IPS-20b (cell line): ENCODE data around the gene PPP4R1.

ENCODE experiments used
- H3K27ac ChIP-seq: one replicate; pipeline ENCODE4 v1.5.1; 2013; ENCODE audit warnings: low read length
- H3K27me3 ChIP-seq: 2 replicates; pipeline ENCODE4 v1.6.1; 2013; ENCODE audit warnings: mild to moderate bottlenecking, low read length, inconsistent platforms; ENCODE audit not compliant: insufficient read depth
- H3K36me3 ChIP-seq: 2 replicates; pipeline ENCODE4 v1.6.1; 2013; ENCODE audit warnings: low read depth, mild to moderate bottlenecking, inconsistent platforms, low read length, moderate library complexity; ENCODE audit not compliant: insufficient read depth
- H3K4me1 ChIP-seq: 2 replicates; pipeline ENCODE4 v1.6.1; 2013; ENCODE audit warnings: mild to moderate bottlenecking, control low read depth, inconsistent platforms, low read length, moderate library complexity; ENCODE audit not compliant: insufficient read depth
- H3K4me3 ChIP-seq: 2 replicates; pipeline ENCODE4 v1.5.1; 2013; ENCODE audit warnings: mild to moderate bottlenecking, low read length, inconsistent platforms
- H3K9ac ChIP-seq: 2 replicates; pipeline ENCODE4 v1.6.1; 2013; ENCODE audit warnings: low read depth, mild to moderate bottlenecking, inconsistent platforms, low read length, moderate library complexity
- H3K9me3 ChIP-seq: 2 replicates; pipeline ENCODE4 v1.6.1; 2013; ENCODE audit warnings: mild to moderate bottlenecking, low read depth, low read length, inconsistent platforms; ENCODE audit not compliant: insufficient read depth

The PPP4R1 gene

DNA sequence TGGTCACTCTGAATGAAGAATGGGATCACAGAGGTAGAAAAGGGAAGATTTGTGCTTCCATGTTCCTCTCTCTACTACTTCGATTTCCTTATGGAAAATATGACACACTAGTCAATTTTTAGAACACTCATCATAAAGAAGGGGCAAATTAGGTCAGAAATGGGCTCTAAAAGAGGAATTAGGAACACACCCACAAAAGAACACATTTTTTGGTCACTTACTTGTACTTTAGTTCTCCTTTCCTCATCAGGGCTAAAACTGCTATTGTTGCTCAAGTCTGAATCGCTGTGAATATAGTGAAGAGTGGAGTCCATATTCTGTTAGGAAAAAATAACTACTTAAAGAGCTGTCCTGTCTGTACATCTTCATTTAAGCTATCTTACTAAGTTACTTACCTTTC is 52.6 kb downstream of the PPP4R1 start:
- no peaks in the 10 kb centered on the region for H3K27me3 ChIP-seq
- H3K4me3 ChIP-seq: no peak overlapping the region
- H3K9me3 ChIP-seq: no peaks in the 10 kb centered on the region
- no peaks in the 10 kb centered on the region for H3K4me1 ChIP-seq
- H3K9ac ChIP-seq: no peak overlapping the region
- peaks cover 69% of the 10 kb centered on the region for H3K36me3 ChIP-seq
- no peak overlapping the region for H3K27ac ChIP-seq

DNA sequence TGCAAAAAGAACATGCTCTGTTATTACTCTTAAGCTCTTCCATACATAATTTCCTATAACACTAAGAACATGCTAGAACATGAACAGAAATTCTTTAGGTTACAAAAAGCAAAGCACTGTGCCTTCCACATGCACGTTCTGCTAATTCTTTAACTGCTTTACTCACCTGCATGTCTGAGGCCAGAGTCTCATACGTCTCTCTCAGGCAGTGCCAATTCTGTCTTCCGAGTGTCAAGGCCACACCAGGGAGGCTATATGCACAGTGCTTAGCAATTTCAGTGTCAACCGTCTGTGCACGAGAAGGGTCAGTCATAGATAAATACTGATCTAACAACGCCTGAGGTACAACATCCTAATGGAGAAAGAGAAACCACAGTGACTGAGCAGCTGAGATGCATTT is 55.1 kb downstream of the PPP4R1 start:
- H3K27me3 ChIP-seq: no peaks in the 10 kb centered on the region

DNA sequence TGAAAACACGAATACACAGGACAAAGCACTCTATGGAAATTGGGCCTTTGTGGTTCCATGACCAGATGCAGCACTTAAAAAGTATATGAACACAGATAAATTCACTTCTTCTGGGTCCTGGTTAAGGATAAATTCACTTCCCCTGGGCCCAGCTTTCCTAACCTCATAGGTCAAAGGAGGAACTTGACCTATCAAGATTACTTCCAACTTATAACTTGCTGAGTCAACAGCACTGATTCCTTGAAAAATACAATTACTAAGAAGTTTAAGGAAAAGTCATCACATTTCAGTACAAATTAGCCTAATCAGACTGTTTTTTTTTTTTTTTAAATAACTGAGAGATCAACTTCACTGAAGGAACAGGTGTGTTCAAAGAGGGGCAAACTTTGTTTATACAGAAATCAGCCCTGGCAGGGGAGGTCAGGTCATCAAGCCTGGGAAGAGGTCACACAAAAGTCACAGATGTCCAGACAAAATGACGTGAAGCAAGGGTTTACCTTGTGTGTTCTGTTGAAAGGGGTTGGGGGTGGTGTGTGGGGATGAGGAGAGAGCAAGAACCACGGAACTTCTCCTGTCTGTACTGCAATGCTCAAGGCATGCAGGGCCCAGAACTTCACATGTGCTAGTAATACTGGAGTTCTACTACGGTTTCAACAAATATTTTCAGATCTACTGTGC is 55.8 kb downstream of the PPP4R1 start:
- Histone ChIP-seq H3K27ac (no peak overlapping the region), H3K9me3 (peaks cover under 1% of the 10 kb centered on the region; the same call in 1 of the 2 replicates), H3K36me3 (peaks cover 91% of the 10 kb centered on the region)

More for the DNA sequence above, 55.1 kb downstream of the PPP4R1 start:
- H3K36me3 ChIP-seq: peaks cover 92% of the 10 kb centered on the region
- H3K4me3 ChIP-seq: no peak overlapping the region
- H3K9ac ChIP-seq: no peak overlapping the region
- no peaks in the 10 kb centered on the region for H3K9me3 ChIP-seq
- H3K4me1 ChIP-seq: no peaks in the 10 kb centered on the region
- no peak overlapping the region for H3K27ac ChIP-seq

DNA sequence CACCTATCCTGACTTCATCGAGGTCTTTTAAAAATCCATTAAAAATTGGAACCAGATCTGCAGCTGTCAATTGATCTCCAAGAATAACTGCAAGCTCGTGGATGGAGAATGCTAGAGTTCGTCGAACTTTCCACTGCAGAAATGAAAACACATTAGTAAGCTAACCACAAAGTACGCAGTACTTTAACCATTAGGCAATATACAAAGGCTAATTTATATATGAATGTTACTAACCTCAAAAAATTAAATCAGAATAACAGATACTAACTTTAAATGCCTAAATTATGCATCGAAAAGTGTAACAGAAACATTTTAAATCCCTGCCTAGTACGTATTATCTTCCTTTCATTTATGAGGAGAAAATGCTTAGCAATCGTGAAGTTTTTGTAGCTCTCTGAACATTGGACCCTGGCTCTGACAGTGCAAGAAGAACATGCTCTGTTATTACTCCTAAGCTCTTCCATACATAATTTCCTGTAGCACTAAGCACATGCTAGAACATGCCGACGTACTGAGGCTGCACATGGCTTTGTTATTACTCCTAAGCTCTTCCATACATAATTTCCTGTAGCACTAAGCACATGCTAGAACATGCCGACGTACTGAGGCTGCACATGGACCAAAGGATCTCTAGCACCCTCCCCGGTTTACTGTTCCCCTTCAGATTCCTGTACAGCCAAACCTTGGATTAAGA is 57.0 kb downstream of the PPP4R1 start:
- H3K27me3 ChIP-seq: no peaks in the 10 kb centered on the region
- H3K9ac ChIP-seq: no peak overlapping the region
- no peak overlapping the region for H3K4me3 ChIP-seq
- no peak overlapping the region for H3K27ac ChIP-seq
- peaks cover 91% of the 10 kb centered on the region for H3K36me3 ChIP-seq
- H3K9me3 ChIP-seq: peaks cover 12% of the 10 kb centered on the region; the same call in 1 of the 2 replicates
- no peaks in the 10 kb centered on the region for H3K4me1 ChIP-seq

More for the DNA sequence above, 55.8 kb downstream of the PPP4R1 start:
- Histone ChIP-seq H3K4me1 (no peaks in the 10 kb centered on the region), H3K4me3 (no peak overlapping the region), H3K27me3 (no peaks in the 10 kb centered on the region), H3K9ac (no peak overlapping the region)

DNA sequence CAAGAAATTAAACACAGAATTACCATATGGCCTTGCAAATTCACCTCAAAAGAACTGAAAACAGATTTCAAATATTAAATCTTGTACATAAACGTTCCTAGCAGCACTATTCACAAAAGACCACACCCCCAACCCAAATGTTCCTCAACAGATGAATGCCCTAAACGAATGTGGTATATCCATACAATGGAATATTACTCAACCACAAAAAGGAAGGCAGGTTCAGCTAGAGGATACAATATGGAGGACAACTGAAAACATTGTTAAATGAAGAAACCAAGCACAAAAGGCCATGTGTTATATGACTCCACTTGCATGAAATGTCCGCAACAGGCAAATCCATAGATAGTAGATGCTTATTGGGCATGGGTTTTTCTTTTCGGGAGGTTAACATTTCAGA is 61.7 kb downstream of the PPP4R1 start:
- no peaks in the 10 kb centered on the region for H3K27me3 ChIP-seq
- peaks cover 92% of the 10 kb centered on the region for H3K36me3 ChIP-seq
- peaks cover 6% of the 10 kb centered on the region; the same call in 1 of the 2 replicates for H3K4me1 ChIP-seq
- peaks cover 13% of the 10 kb centered on the region; the same call in 1 of the 2 replicates for H3K9me3 ChIP-seq
- H3K9ac ChIP-seq: no peak overlapping the region
- H3K4me3 ChIP-seq: no peak overlapping the region
- H3K27ac ChIP-seq: no peak overlapping the region

DNA sequence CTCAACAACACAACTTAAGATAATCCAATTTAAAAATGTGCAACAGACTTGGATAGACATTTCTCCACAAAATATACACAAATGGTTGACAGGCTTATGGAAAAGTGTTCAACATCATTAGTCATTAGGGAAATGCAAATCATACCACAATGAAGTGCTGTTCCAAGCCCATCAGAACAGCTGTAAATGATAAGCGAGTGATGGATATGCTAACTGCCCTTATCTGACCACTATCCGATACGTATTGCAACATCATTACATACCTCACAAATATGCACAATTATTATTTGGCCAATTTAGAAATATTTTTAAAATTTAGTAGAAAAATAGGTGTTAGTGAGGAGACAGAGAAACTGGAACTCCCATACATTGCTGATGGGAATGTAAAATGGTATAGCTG is 62.2 kb downstream of the PPP4R1 start:
- H3K4me3 ChIP-seq: no peak overlapping the region
- no peak overlapping the region for H3K9ac ChIP-seq
- H3K4me1 ChIP-seq: peaks cover 6% of the 10 kb centered on the region; the same call in 1 of the 2 replicates
- H3K36me3 ChIP-seq: peaks cover 92% of the 10 kb centered on the region
- peaks cover 13% of the 10 kb centered on the region; the same call in 1 of the 2 replicates for H3K9me3 ChIP-seq
- H3K27me3 ChIP-seq: no peaks in the 10 kb centered on the region
- no peak overlapping the region for H3K27ac ChIP-seq

DNA sequence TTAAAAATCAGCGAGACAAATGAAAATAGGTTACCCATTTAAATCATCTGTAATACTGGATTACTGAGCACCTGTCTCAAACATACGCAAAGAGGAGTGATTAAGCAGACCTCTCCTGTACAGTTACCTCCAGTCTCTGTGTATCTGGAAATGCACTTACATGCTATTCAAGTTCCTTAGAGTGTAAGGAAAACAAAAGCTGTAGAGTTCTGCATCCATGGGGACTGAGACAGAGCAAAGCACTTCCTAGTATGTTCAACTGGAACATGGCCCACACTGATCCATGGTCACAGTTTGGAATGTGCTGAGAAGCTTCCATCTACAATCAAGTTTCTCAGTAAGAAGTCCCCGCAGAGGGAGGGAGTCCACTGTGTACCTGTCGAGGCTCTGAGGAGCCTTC is 63.9 kb downstream of the PPP4R1 start:
- Histone ChIP-seq H3K9me3 (peaks cover 13% of the 10 kb centered on the region; the same call in 1 of the 2 replicates), H3K27ac (no peak overlapping the region), H3K9ac (no peak overlapping the region), H3K4me3 (no peak overlapping the region), H3K27me3 (no peaks in the 10 kb centered on the region), H3K4me1 (peaks cover 6% of the 10 kb centered on the region; the same call in 1 of the 2 replicates), H3K36me3 (peaks cover 91% of the 10 kb centered on the region)

DNA sequence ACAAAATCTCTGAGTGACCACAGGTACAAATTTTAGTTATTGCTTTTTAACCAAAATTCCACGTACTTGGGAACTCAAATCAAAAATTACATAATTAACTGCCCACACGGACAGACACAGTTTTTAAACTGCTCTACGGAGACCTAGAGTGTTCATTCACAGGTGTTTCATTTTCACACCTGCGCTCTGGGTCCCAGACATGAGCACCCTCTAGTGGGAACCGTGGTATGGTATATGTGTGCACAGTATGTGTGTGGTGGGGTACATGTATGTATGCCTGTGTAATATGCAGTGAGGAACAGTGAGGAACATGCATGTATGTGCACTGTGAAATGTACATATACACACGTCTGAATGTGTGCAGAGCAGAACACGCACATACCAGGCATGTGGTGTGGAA is 65.0 kb downstream of the PPP4R1 start:
- Histone ChIP-seq H3K9ac (no peak overlapping the region), H3K27ac (no peak overlapping the region), H3K4me1 (peaks cover 6% of the 10 kb centered on the region; the same call in 1 of the 2 replicates), H3K36me3 (peaks cover 86% of the 10 kb centered on the region), H3K4me3 (no peak overlapping the region), H3K9me3 (peaks cover 13% of the 10 kb centered on the region; the same call in 1 of the 2 replicates), H3K27me3 (no peaks in the 10 kb centered on the region)

DNA sequence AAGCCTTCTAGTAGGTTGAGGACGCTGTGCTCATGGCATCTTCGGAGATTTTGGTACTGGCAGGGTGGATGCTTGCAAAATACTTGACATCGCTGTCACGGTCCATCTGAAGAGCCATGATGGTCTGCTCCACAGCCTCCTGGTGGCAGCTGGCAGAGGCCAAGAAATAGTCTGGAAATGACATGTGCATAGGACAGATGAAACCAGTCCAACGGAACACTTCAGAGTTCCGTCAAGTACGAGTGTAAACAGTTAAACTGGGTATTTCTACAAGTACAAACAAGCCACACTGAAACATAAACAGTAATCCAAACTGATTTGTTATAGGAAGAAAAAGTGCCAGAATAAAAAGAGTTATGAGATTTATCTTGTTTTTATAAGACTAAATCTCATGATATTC is 66.6 kb downstream of the PPP4R1 start:
- peaks cover 73% of the 10 kb centered on the region for H3K36me3 ChIP-seq
- H3K27me3 ChIP-seq: no peaks in the 10 kb centered on the region
- peaks cover 6% of the 10 kb centered on the region; the same call in 1 of the 2 replicates for H3K4me1 ChIP-seq
- no peak overlapping the region for H3K4me3 ChIP-seq
- peaks cover 5% of the 10 kb centered on the region; the same call in 1 of the 2 replicates for H3K9me3 ChIP-seq
- no peak overlapping the region for H3K27ac ChIP-seq
- no peak overlapping the region for H3K9ac ChIP-seq

DNA sequence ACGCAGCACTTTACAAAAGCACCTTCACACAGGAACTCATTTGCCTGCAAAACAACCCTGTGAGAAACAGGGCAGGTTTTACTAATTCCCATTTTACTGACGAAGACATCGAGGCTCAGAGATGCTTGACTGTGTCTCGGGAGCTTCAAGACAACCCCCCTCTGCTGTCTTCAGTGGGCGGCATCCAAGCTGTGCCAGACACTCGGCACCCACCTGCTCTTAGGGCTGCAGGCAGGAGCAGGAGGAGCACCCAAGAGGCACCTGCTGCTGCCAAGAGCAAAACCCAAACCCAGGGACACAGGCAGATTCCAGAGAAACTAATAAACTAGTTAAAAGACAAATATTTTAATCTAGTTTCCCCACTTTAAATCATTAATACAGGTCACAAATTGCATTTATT is 67.9 kb downstream of the PPP4R1 start:
- H3K27me3 ChIP-seq: no peaks in the 10 kb centered on the region
- H3K36me3 ChIP-seq: peaks cover 59% of the 10 kb centered on the region
- no peak overlapping the region for H3K27ac ChIP-seq
- no peak overlapping the region for H3K9ac ChIP-seq
- H3K9me3 ChIP-seq: no peaks in the 10 kb centered on the region
- H3K4me1 ChIP-seq: peaks cover 1% of the 10 kb centered on the region; the same call in 1 of the 2 replicates
- H3K4me3 ChIP-seq: no peak overlapping the region

DNA sequence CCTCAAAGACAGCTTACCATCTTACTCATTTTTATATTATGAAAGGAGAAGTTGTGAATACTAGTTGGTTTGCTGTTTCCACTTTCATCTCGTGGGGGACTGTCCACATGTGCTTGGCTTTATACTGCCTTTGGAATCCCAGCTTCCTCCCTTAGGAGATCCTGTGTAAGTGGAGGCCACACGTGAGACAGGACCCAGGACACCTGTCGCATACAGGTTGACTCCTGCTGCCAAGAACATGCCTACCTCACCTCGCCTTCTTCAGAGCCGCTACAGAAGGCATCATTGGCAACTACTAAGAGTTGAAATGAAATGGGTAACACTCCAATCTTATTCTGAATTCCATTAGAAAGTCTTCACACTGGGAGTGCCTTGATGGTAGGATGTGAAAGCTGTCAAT is 69.3 kb downstream of the PPP4R1 start:
- no peaks in the 10 kb centered on the region for H3K4me1 ChIP-seq
- no peak overlapping the region for H3K27ac ChIP-seq
- H3K9me3 ChIP-seq: no peaks in the 10 kb centered on the region
- H3K36me3 ChIP-seq: peaks cover 46% of the 10 kb centered on the region
- H3K4me3 ChIP-seq: no peak overlapping the region
- H3K27me3 ChIP-seq: no peaks in the 10 kb centered on the region
- no peak overlapping the region for H3K9ac ChIP-seq

DNA sequence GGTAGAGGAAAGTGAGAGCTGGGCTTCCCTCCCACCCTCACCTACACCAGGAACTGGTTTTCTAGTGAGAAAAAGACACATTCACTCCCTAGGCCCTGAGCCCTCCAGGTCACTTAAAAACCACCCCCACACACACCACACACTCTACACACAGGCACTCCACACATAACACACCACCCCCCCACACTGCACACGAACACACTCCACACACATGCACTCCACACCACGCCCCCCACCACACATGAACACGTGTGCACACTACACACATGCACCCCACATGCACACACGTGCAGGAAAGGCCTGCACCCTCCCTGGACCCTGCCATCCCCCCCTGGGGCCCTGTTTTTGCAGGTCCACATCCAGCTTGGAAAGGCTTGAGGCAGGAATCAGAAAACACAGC is 71.4 kb downstream of the PPP4R1 start:
- Histone ChIP-seq H3K27ac (no peak overlapping the region), H3K9ac (no peak overlapping the region), H3K27me3 (no peaks in the 10 kb centered on the region), H3K36me3 (peaks cover 28% of the 10 kb centered on the region), H3K9me3 (no peaks in the 10 kb centered on the region), H3K4me3 (no peak overlapping the region), H3K4me1 (no peaks in the 10 kb centered on the region)
